MM.1S (cell line): ENCODE results near the gene INPP5J.

ENCODE experiments used
- EZH2 ChIP-seq: fragments of 300-600 bp; sonication (generic); optimal IDR thresholded peaks from 2 replicates; pipeline ENCODE3; 2017; ENCODE audit warnings: low read depth, mild to moderate bottlenecking, antibody characterized with exemption, low read length, mixed read lengths
- EZH2phosphoT487 ChIP-seq: fragments of 300-600 bp; sonication (generic); IDR thresholded peaks from 2 replicates; pipeline ENCODE4 v1.6.1; 2018; ENCODE audit warnings: antibody characterized with exemption, low read length

DNA sequence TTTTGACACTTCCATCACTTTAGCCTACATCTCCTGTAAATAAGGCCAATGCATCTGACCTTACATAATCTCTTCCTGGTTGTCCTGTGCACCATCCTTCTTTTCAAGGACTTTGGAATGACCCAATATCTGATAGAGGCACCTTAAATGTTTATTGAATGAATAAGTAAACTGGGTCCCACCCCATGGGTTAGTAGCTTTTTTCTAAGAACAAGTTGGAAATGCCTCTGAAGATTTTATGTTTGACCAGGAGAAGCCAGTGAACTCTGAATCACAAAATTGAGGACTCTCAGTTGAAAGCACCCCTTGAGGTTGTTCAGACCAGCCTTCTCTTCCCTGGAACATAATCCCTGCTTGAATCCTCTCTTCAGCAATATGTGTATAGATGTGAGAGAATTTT, 38.6 kb downstream of the INPP5J start:
- no peak for TF ChIP-seq EZH2
- no peak for TF ChIP-seq EZH2phosphoT487
